Thyroid gland (tissue), 4 donors: ENCODE data around the gene PTGES3L.

ENCODE experiments used
- POLR2A ChIP-seq, 2 donors: fragments of 450-650 bp; IDR thresholded peaks; one replicate each; pipeline ENCODE4 v1.6.1; 2017; ENCODE audit warnings: antibody characterized with exemption in 2 of 2, mild to moderate bottlenecking in 2 of 2, moderate library complexity in 1 of 2
- TF ChIP-seq, protein P1 (sequence below), 6 experiments: fragments of 200-600 bp in 3 of 6; fragments of 450-650 bp in 3 of 6; sonication (generic) in 3 of 6; IDR thresholded peaks; one replicate each; pipeline ENCODE4 v1.5.1; 2016 to 2019; ENCODE audit warnings: antibody characterized with exemption in 6 of 6, mild to moderate bottlenecking in 2 of 6, inconsistent platforms in 1 of 6, moderate library complexity in 1 of 6

DNA sequence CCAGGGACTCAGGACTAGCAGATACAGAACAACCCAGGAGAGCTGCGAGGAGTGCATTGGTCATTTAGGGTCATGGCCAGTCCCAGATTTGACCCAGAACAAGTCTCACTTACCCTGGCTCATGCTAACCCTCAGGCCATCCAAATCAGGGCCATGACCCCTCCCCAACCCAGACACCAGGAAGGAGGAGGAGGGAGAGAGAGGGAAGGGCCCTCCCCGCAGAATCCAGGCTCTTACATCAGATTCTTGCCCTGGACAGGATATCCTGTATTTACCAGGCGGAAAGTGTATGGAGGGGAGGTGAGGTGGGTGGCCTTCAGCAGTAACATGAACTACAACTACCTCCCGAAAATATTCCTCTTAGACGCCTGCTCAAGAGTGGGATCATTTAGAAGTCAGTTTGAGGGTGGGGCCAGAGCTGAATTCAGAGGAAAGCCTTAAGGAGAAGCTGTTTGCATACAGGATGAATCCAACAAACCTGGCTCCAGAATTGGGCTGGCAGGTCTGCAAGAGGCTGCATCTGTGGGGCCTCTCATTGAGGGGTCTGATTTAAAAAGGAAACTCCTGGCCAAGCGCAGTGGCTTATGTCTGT is 40.2 kb upstream of the PTGES3L start:
- TF ChIP-seq, protein P1, sequence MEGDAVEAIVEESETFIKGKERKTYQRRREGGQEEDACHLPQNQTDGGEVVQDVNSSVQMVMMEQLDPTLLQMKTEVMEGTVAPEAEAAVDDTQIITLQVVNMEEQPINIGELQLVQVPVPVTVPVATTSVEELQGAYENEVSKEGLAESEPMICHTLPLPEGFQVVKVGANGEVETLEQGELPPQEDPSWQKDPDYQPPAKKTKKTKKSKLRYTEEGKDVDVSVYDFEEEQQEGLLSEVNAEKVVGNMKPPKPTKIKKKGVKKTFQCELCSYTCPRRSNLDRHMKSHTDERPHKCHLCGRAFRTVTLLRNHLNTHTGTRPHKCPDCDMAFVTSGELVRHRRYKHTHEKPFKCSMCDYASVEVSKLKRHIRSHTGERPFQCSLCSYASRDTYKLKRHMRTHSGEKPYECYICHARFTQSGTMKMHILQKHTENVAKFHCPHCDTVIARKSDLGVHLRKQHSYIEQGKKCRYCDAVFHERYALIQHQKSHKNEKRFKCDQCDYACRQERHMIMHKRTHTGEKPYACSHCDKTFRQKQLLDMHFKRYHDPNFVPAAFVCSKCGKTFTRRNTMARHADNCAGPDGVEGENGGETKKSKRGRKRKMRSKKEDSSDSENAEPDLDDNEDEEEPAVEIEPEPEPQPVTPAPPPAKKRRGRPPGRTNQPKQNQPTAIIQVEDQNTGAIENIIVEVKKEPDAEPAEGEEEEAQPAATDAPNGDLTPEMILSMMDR (IDR thresholded peaks at IDR 0.05) = no peak
- TF ChIP-seq POLR2A (IDR thresholded peaks at IDR 0.05) = no peak
